Body of pancreas (tissue), 4 donors: ENCODE results near the gene DAZAP1. TPM values are rescaled to one million over a fixed set of nuclear protein-coding genes. Genes with fewer than 3 reads are reported as not detected.

Experiments used
- ATAC-seq: fragments of 150-250 bp; one replicate; pipeline ENCODE4 v1.9.1; 2016
- DNase-seq, 4 donors: peaks; one replicate each; pipeline ENCODE4 v3.0.0-alpha.2; 2019
- H3K27ac ChIP-seq, 4 donors: fragments of 200-600 bp; sonication (generic); 1 replicate in 3 of 4; 2 replicates in 1 of 4; pipeline versions ENCODE4 v1.5.1 to v1.6.1; 2016 to 2019; ENCODE audit warnings: mild to moderate bottlenecking in 1 of 4, mixed read lengths in 1 of 4, moderate library complexity in 1 of 4
- H3K27me3 ChIP-seq, 2 donors: fragments of 200-600 bp; sonication (generic); one replicate each; pipeline ENCODE4 v1.6.0; 2016; ENCODE audit warnings: mild to moderate bottlenecking in 1 of 2
- H3K36me3 ChIP-seq, 2 donors: fragments of 200-600 bp; sonication (generic); replicated peaks in 1 of 2; 2 replicates each; pipeline ENCODE4 v1.5.1; 2016; ENCODE audit warnings: low read depth in 2 of 2; ENCODE audit not compliant: insufficient read depth in 1 of 2
- H3K4me1 ChIP-seq: fragments of 200-600 bp; sonication (generic); one replicate; pipeline ENCODE4 v1.6.0; 2016
- H3K4me3 ChIP-seq, 2 donors: fragments of 200-600 bp; sonication (generic); 1 replicate in 1 of 2; 2 replicates in 1 of 2; pipeline ENCODE4 v1.5.1; 2016 to 2019
- H3K9me3 ChIP-seq, 3 donors: fragments of 200-600 bp; sonication (generic); 1 replicate in 2 of 3; 2 replicates in 1 of 3; pipeline ENCODE4 v1.5.1; 2016
- CTCF ChIP-seq, 7 experiments: fragments of 450-650 bp in 4 of 7; fragments of 200-600 bp in 3 of 7; sonication (generic) in 3 of 7; IDR thresholded peaks; one replicate each; pipeline ENCODE4 v1.5.1; 2016 to 2019; ENCODE audit warnings: antibody characterized with exemption in 7 of 7
- POLR2A ChIP-seq, 3 donors: fragments of 450-650 bp; IDR thresholded peaks; one replicate each; pipeline ENCODE4 v1.6.1; 2016; ENCODE audit warnings: antibody characterized with exemption in 3 of 3, mild to moderate bottlenecking in 2 of 3
- WGBS, 2 donors: methylation state at CpG; one replicate each; pipeline ENCODE4 v1.1.5; 2017; 5-methylcytosine and 5-hydroxymethylcytosine counted together
- intact Hi-C: fragments of 100-400 bp; cut with DNase I; formaldehyde crosslinking; loops from one replicate; pipeline ENCODE4 v1.15.1; 2023
- total RNA-seq, 2 donors: library from RNA; depleted of rRNA; stranded (reverse); fragments of >200 nt; gene quantifications; one replicate each; pipeline ENCODE4 v1.1.0, GENCODE V29; 2016

The DAZAP1 gene
- total RNA-seq, 2 donors from 2014 or later, result 25.4 to 63.3 TPM

- no peak for TF ChIP-seq CTCF (IDR thresholded peaks at IDR 0.05)
- no peak for TF ChIP-seq POLR2A (IDR thresholded peaks at IDR 0.05)
- H3K27ac ChIP-seq, result no peak overlapping the region
- 72 to 86% methylated on average over 9 of the region's 9 CpGs for WGBS, 2 donors
- ATAC-seq (no peak), DNase-seq (no peak)
- peaks cover 0 to 26% of the 10 kb centered on the region in 2 donors for H3K27me3 ChIP-seq
- no peak overlapping the region for H3K4me3 ChIP-seq
- intact Hi-C loops, result no loop called here
- H3K36me3 ChIP-seq, result no peaks in the 10 kb centered on the region
- peaks cover 26% of the 10 kb centered on the region for H3K4me1 ChIP-seq
- H3K9me3 ChIP-seq, result no peaks in the 10 kb centered on the region
These were observed 52.1 kb downstream of the DAZAP1 start for GRCh38 chr19:1459479-1459878.

- 88 to 89% methylated on average over 9 to 27 of the region's 36 CpGs for WGBS, 2 donors
- peaks cover 24% of the 10 kb centered on the region for H3K4me1 ChIP-seq
- H3K36me3 ChIP-seq, result no peaks in the 10 kb centered on the region
- H3K27ac ChIP-seq, result no peak overlapping the region
- H3K27me3 ChIP-seq, result peaks cover 0 to 26% of the 10 kb centered on the region in 2 donors
- no peak for ATAC-seq
- no peak for DNase-seq
- H3K4me3 ChIP-seq, result no peak overlapping the region
- no peak for TF ChIP-seq CTCF (IDR thresholded peaks at IDR 0.05)
- no peak for TF ChIP-seq POLR2A (IDR thresholded peaks at IDR 0.05)
- H3K9me3 ChIP-seq, result no peaks in the 10 kb centered on the region
- intact Hi-C loops, result no loop called here
These were observed 52.9 kb downstream of the DAZAP1 start for GRCh38 chr19:1460033-1460995.

- H3K36me3 ChIP-seq, result no peaks in the 10 kb centered on the region
- 93 to 94% methylated on average over 11 to 18 of the region's 24 CpGs for WGBS, 2 donors
- no peaks in the 10 kb centered on the region for H3K9me3 ChIP-seq
- no peak for ATAC-seq
- peaks cover 22% of the 10 kb centered on the region for H3K4me1 ChIP-seq
- no peak for TF ChIP-seq POLR2A (IDR thresholded peaks at IDR 0.05)
- TF ChIP-seq CTCF (IDR thresholded peaks at IDR 0.05), result no peak
- intact Hi-C loops, result no loop called here
- H3K27ac ChIP-seq, result no peak overlapping the region
- H3K4me3 ChIP-seq, result no peak overlapping the region
- no peak for DNase-seq
- H3K27me3 ChIP-seq, result peaks cover 0 to 18% of the 10 kb centered on the region in 2 donors
These were observed 54.5 kb downstream of the DAZAP1 start for GRCh38 chr19:1461862-1462261.

GRCh38 chr19:1465191-1466016, 58.0 kb downstream of the DAZAP1 start:
- H3K4me1 ChIP-seq, result peaks cover 49% of the 10 kb centered on the region
- H3K36me3 ChIP-seq, result no peaks in the 10 kb centered on the region
- intact Hi-C loops, result no loop called here
- 30 to 80% methylated on average over 1 to 63 of the region's 83 CpGs for WGBS, 2 donors
- no peak overlapping the region for H3K27ac ChIP-seq
- TF ChIP-seq POLR2A (IDR thresholded peaks at IDR 0.05), result no peak
- TF ChIP-seq CTCF (IDR thresholded peaks at IDR 0.05), result peak; percentile 11 to 40 (median 24)
- H3K9me3 ChIP-seq, result no peaks in the 10 kb centered on the region
- ATAC-seq, result peak; percentile 33
- peak in 2 of 4 donors; percentile 35 to 54 for DNase-seq
- peaks cover 0 to 30% of the 10 kb centered on the region in 2 donors for H3K27me3 ChIP-seq
- H3K4me3 ChIP-seq, result no peak overlapping the region
